Medulla oblongata (tissue), 1 donor: ENCODE measurements around the gene CCDC91.
A peak's percentile ranks its signal among the peaks of the same experiment; 100 is the strongest.
"Not testable (repeated sequence)": the region's sequence is repeated elsewhere in the genome, so short reads cannot be mapped to it uniquely, and the experiment has no call there.

Experiments
- DNase-seq: peaks from one replicate; pipeline ENCODE4 v3.0.0-alpha.2; 2015; ENCODE audit errors: extremely low spot score

CCDC91 gene

GRCh38 chr12:28180786-28181185 lies 9.5 kb upstream of the CCDC91 start:
- no peak for DNase-seq

DNA sequence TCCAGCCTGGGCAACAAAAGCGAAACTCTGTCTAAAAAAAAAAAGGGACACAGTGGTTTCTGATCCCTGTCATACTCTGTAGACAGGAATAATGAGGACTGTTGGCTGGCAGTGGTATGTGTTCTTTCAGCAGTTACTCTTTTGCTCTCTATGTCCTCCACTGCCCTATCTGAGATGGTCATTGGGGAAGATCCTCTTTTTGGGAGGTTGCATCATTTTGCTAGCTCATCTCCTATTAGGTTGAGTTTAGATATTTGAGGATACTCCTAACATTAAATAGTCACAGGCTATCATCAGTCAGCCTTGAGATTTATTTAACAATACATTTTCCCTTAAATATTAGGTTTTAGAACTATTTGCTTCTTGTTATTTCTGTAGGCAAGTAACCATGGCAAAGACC lies 5.9 kb upstream of the CCDC91 start:
- no peak for DNase-seq

DNA sequence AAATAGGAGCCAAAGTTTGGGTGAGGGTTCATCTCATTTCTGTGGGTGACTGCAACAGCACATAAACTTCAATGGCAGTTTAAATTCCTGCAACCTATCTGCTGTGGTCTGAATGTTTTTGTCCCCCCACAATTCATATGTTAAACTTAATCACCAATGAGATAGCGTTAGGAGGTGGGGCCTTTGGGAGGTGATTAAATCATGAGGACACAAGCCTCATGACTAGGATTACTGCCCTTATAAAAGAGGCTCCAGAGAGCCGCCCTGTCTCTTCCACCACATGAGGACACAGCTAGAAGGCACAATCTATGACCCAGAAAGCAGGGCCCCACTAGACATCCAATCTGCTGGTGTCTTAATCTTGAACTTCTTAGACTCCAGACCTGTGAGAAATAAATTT lies 3.8 kb upstream of the CCDC91 start:
- DNase-seq = no peak

DNA sequence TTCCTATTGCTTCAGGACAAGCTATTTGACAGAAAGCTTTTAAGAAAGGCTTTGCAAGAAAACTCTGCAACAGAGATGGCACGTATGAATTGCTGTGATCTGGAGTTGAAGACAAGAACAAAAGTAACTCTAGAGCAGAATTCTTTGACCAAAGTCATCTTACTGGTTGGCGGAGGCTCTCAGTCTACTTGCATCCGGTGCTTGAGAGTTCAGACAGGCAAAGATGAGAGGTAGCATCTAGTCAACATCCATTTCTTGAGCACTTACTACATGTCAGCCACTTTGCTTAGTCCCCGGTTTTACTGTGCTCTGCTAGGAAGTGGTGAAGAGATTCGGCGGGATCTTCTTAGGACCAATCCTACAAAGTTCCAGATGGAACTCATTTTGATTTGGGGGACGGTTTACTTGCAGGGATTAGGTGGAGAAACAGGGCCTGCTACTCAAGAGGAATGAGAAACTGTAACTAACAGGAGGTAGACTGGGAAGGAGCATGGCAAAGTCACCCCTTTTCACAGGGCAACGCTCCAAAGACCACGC lies 404 bp upstream of the CCDC91 start:
- peak; percentile 27 for DNase-seq

DNA sequence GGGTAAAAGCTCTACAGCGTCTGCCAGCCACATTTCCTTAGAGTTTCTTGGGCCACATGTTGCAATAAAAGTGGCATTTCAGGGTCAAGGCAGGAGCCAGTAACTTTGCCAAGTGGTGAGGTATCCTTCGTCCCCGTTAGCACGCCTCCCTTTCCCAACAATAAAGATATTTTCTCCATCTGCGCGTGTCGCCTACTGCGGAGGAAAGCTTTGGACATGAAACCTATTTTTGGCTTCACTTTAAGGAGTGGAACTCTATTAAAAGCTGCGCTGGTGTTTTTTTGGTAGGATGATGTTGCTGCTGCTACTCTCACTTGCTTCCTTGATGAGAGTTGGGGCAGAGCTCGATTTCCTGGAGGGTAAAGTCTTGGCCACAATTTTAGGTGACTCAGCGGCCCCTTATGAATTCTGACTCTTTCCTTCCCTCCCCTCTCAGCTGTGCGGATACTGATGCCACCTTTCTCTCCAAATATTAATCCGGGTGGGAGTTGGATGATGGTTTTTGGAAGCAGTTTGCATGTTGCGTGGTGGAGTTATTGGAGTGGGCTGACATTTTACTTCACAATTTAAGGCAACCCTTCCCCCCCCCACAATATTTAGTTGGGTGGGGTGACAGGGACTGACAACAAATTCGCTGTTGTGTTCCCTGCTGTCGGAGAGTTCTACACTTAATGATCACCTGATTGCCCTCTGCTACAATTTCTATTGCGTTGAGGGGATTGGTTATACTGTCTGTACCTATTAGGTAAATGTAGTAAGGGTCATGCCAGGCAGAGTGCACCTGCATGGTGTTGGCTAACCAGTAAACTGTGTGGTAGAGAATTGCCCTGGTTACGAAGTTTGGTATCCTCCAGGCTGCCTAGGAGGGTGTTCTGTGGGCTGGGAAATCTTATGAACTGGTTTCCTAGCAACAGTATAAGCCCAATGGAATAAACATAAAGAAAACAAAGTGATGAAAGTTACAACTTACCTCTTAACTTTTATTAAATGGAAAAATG lies 1.1 kb downstream of the CCDC91 start:
- peak; percentile 22 for DNase-seq

- no peak for DNase-seq
Measured at GRCh38 chr12:28192125-28192524, 1.9 kb downstream of the CCDC91 start.

- not testable (repeated sequence) for DNase-seq
Measured at GRCh38 chr12:28194621-28195020, 4.4 kb downstream of the CCDC91 start.

GRCh38 chr12:28201136-28201535 lies 10.9 kb downstream of the CCDC91 start:
- not testable (repeated sequence) for DNase-seq

DNA sequence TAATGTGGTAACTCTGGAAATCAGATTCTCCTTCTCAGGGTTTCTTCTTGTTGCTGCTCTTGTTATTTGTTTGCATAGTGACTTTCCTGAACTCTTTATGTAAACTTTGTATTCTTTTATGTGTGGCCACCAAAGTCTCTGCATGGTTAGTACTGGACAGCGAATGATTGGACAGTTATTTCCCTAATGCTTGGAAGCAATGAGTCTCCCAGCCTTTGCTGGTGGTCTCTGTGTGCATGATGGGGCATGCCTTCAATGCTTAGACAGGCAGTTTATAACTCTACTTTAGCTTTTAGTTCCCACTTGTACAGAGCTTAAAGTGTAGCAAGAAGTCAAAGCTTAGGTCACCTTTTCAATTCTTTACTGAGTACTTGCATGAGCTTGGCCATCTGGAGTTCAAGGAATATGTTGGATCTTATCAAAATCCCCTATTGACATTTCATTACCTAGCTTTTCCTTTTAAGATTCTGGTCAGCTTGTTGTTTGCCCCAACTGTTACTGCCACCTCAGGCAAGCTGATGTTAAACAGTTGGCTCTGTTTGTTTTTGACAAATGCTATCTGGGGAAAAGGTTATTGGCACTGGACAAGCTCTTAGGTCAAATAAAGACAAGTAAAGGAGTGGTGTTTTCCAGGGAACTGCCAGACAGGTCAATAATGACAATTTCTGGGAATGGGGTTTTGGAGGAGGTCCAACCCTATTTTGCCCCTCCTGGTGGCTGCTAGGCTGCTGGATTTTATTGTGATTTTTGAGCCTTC lies 12.3 kb downstream of the CCDC91 start:
- no peak for DNase-seq

DNA sequence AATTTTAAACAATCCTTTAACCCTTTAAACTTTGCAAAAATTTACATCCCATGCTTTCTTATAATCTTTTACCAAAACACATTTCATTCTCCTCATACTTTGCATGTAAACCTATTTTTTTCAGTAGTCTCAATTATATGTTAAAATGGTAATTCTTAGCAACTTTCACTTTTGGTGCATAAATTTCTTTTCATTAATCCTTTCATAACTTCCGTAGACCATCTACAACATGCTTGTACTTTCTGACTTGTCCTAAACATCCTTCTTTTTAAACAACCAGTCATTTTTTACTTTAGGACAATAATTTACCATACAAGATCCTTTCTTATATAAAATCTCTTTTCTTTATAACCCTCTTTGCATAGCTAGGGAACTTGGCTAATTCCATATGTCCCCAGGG lies 19.5 kb downstream of the CCDC91 start:
- DNase-seq = no peak

DNA sequence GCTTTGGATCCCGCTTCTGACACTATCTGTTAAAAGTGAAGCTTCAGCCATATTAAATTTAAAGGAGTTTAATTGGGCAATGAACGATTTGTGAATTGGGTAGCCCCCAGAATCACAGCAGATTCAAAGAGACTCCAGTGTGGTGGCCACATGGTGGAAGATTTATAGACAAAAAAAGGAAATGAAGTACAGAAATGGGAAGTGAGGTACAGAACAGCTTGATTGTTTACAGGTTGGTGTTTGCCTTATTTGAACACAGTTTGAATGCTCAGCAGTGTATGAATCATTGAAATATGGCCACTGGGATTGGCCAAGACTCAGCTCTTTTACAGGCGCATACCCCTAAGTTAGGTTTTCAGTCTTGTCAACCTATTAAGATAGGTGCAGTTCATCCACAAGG lies 21.9 kb downstream of the CCDC91 start:
- no peak for DNase-seq

GRCh38 chr12:28215021-28215420 lies 24.8 kb downstream of the CCDC91 start:
- DNase-seq = no peak

- no peak for DNase-seq
Measured at GRCh38 chr12:28216016-28216415, 25.8 kb downstream of the CCDC91 start.

- DNase-seq = no peak
Measured at GRCh38 chr12:28217805-28218204, 27.5 kb downstream of the CCDC91 start.

DNA sequence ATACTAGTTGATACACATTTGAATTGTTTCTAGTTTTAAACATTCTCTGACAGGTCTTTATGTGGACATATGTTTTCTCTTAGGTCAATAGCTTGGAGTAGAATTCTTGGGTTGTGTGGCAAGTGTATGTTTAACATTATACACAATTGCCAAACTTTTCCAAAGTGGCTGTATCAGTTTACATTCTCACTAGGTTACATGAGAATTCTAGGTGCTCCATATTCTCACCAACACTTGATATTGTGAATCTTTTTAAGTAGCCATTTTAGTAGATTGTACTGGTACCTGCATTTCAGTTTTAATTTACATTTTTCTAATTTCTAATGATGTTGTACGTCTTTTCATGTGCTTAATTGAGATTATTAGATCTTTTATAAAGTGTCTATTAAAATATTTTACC lies 28.6 kb downstream of the CCDC91 start:
- no peak for DNase-seq

DNA sequence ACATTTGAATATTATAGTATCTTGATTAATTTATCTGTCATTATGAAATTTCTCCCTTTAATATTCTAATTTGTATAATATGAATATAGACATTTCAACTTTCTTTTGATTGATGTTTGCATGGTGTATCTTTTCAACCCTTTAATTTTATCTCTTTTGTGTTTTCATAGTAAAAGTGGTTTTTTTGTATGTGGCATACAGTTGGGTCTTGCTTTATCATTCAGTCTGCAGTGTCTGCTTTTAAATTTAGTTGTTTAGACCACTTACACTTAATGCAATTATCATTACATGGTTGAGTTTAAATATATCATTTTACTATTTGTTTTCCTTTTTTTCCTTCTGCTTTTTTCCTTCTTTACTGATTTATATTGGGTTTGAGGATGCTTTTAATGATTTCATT lies 29.6 kb downstream of the CCDC91 start:
- no peak for DNase-seq

- no peak for DNase-seq
Measured at GRCh38 chr12:28222081-28222700, 31.9 kb downstream of the CCDC91 start.

DNA sequence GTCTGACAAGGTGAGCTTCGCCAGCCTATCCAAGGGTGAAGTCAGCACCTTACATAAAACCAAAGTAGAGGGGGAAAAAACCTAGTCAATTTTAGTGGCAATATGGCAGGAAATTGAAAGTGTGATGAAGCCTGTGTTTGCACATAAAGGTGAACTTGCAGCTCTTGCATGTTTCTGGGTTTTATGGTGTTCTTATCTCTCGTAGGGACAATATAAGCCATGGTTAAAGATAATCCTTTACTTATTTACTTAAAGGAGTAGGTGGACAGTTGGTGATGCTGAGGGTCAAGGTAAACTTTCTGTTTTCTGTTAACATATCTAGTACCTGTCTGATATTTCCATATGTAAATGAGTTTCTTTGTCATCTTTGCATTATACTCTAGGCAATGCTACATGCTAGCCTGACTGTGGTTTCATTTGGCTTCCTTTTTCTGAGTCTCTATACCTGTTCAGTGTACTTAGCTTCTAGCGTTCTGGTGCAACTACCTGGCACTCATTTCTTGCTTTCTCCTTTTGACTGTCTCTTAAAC lies 32.8 kb downstream of the CCDC91 start:
- DNase-seq = no peak

GRCh38 chr12:28223858-28224257 lies 33.6 kb downstream of the CCDC91 start:
- DNase-seq = no peak

GRCh38 chr12:28226705-28227104 lies 36.4 kb downstream of the CCDC91 start:
- DNase-seq = no peak

- DNase-seq = no peak
Measured at GRCh38 chr12:28227251-28227650, 37.0 kb downstream of the CCDC91 start.

DNA sequence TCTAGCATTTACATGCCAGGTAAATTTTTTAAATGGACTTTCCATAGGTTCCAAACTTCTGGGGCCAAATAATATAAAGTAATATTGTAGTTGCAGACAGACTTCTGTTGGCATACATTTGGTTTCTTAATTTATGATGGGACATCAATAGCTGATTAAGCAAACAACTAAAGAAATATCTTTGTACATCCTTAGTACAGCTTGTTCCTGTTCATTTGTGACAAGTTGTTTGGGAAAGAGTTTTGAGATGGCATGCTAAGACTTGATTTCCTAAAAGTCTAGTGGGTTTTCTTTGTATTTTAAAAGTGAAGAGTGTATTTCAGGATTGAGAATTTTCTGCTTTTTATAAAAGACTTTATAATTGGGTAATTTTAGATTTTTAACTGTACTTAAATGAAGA lies 41.0 kb downstream of the CCDC91 start:
- DNase-seq = no peak
